HG03159 (cell line): ENCODE results near the gene TXNRD3.

Experiments
- ATAC-seq: cut with Tn5 transposase; IDR thresholded peaks from one replicate; pipeline ENCODE4 v1.9.1; 2021; ENCODE audit warnings: mild to moderate bottlenecking, moderate library complexity; ENCODE audit not compliant: unreplicated experiment

Gene TXNRD3

DNA sequence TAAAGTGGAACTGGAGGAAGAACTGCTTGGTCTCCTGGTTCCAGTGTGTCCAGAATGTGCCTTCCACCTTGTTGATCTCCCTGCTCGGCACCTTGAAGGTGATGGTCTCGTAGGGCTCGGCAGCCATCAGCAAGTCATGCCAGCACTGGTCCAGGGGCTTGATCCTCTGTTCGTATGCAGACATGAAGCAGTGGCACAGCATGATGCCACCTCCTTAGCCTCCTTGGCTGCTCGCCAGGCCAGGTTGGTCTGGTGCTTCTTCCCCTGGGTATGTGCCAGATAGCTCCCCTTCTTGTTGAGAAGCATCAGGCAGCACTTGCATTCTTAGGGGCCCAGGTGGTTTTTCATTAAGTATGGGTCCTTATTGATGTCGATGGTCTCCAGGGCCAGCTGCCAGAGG, 17.8 kb upstream of the TXNRD3 start:
- ATAC-seq = no peak

- ATAC-seq = no peak
Measured at GRCh38 chr3:126672340-126672739, 17.4 kb upstream of the TXNRD3 start.

- no peak for ATAC-seq
Measured at GRCh38 chr3:126671521-126671920, 16.6 kb upstream of the TXNRD3 start.

DNA sequence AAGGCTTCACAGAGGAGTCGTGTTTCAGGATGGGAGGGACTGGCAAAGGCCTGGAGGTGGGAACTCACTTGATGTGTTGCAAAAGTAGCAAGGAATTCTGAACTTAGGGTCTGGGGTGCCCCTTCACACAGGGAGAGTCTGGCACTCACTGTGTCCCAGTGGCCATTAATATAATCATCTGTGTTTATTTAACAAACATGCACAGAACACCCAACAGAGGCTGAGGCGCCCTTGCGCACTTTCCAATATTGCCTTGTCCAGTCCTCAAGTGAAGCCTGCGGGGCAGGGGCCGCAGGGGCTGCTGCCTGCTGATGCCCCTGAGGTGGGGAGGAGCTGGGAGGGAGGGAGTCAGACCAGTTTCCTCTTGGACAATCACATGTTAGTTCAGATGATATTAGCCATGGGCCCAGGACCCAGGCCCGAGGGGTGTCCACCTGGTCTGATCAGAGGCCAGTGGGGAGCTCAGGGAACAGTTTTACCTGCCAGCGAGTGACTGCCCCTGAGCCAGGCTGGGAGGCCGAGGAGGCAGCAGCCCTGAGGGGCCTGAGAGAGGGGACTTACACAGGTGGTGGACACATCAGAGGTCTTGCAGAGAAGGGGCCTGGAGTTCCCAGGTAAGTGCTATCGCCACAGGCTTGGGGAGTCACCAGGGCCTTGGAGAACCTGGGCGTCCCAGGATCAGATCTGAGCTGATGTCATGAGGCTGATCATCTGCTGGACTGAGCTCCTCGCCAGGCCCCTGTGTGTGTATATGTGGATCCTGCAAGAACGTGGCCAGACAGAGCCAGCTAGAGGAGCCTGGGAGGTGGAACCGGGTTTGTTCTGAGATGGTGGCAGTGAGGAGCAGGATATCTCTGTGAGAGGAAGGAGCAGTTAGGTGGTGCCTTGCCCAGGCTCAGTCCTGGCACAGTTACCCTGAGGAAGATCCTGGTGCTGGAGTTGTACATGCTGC, 13.8 kb upstream of the TXNRD3 start:
- ATAC-seq = no peak

GRCh38 chr3:126667631-126668449, 12.9 kb upstream of the TXNRD3 start:
- no peak for ATAC-seq

GRCh38 chr3:126666658-126667528, 12.0 kb upstream of the TXNRD3 start:
- ATAC-seq = no peak

DNA sequence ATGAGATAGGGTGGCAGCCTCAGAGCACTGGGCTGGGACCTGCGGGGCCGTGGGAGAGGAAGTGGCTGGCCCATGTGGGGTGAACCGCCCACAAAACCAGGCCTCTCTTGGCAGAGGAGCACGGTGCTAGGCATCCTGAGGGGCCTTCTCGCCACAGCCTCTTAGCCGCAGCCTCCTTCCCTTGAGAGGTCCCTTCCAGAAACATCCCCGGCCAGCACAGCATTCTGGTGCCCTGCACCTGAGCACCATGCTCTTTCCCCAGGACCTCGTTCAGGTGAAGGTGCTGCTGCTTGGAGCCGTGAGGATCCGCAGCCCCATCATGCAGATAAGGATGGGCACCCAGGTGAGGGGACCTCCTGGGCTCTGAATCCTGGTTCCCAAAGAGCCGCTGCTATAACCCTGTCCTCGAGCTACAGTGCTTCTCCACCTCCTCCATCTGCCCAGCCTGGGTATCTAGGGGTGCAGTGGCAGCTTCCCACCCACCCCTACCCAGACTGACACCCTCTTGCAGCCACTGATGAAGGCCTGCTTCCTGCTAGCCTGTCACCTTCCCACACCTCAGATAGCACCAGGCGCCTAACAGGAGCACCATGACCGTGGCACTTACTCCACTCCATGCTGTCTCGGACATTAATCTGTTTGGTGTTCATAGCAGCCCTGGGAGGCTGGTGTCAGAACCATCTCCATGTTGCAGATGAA, 11.2 kb upstream of the TXNRD3 start:
- ATAC-seq = no peak

GRCh38 chr3:126665221-126665936, 10.5 kb upstream of the TXNRD3 start:
- no peak for ATAC-seq

DNA sequence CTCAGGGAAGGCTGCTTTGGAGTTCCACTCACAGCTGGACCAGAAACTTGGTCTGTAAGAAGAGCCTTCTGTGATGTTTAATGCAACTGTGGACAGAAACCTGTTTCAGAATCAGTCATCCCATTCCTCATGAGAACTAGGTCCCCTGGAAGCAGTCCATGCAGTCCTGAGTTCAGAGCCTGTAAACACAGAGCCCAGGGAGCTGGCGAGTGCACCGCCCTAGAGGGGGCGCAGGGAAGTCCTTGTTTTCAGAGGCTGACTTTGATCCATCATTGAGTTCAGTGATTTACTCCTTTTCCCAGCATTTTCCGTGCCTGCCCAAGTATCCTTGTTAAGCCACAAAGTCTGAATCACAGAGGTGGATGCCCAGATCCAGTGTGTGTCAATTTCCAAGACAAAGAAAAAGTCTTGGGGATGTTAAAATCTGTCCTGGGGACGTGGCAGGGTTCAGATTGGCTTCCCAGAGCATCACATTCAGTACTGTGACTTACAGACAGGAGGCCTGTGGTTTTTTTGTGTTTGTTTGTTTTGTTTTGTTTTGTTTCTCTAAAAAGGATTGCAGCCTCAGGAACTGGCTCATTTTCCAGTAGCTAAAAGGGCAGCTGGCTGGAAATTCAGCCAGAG, 9.8 kb upstream of the TXNRD3 start:
- ATAC-seq = no peak

- ATAC-seq = no peak
Measured at GRCh38 chr3:126663750-126664149, 8.8 kb upstream of the TXNRD3 start.

DNA sequence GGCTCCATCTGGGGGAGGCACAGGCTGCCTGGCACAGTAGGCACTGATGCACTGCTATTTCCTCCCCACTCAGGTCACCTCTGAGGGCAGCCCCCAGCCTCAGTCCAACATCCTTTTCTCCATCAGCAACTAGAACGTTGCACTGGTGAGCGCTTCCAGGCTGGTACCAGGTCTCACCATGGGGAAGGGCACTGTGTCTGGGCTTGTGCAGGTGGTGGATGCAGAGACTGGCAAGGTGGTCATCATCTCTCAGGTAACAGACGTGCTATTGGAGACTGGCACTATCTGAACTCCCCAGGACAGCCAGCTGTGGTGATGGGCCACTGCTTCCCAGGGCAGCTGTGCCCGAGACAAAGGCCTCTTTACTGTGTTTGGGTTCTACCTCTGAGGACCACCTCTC, 8.3 kb upstream of the TXNRD3 start:
- no peak for ATAC-seq

DNA sequence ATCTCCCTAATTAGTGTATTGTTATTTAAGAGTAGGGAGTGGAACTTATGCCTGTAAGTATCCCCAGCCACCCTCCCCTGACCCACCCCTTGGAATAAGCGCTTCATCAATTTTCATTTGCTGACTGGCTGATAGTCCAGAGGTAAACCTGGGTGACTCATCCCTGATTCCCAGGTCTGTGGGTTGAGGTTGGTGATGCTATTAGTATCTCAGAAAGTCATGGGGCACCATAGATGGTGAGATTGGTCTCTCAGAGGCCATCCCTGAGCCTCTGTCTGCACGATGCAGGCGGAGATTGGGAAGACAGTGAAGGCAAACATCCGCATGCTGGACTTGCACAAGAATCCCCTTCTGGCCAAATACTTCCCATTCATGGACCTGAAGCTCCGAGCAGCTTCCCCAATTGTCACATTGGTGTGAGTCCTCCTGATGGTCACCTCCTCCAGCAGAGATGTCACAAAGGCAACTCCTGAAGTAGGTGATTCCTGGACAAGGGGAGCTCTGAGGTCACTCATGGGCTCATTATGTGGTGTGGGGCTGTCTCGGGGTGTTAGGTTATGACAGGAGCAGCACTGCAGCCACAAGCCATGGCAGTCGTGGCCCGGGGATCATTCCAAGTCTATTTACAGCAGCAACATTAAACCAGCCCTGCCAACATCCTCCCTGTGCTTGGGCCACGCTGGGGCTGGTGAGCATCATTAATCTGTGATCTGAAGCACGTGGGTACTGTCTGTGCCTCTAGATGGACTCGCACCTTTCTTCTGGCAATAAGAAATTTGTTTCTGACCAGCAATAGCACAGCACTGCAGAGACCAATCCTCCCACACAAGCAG, 6.8 kb upstream of the TXNRD3 start:
- no peak for ATAC-seq

- ATAC-seq = no peak
Measured at GRCh38 chr3:126659915-126660886, 5.3 kb upstream of the TXNRD3 start.

DNA sequence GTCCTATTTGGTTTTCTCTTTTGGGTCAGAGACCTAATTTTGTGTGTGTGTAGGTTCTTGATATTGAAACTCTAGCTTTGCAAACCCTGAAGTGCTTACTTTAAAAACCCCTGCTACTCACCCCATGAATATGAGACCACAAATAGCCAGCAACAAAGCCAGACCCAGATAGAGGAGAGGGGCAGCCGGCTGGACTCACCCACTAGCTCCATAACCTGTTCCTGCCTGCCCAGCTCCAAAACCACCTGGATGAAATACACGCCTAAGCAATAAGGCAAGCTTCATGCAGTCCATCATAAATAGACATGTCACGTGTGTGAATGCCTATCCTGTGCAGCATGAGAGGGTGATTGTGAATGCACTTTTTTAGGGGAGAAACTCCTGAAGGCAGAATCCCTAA, 3.7 kb upstream of the TXNRD3 start:
- no peak for ATAC-seq

GRCh38 chr3:126657901-126658300, 3.0 kb upstream of the TXNRD3 start:
- ATAC-seq = no peak

- ATAC-seq = no peak
Measured at GRCh38 chr3:126656371-126657134, 1.6 kb upstream of the TXNRD3 start.
